Lower lobe of right lung (tissue), 2 donors: Measurements from ENCODE around the gene TXLNB. TPM values are rescaled to one million over a fixed set of nuclear protein-coding genes. Genes with fewer than 3 reads are reported as not detected.

Experiments used
- ATAC-seq, 2 donors: fragments of 200-7000 bp; cut with Tn5 transposase; one replicate each; pipeline ENCODE4 v1.9.1; 2020 to 2022; ENCODE audit warnings: mild to moderate bottlenecking in 2 of 2, moderate library complexity in 2 of 2
- DNase-seq: peaks from one replicate; pipeline ENCODE4 v3.0.0-alpha.2; 2020
- H3K27ac ChIP-seq: fragments of 200-600 bp; one replicate; pipeline ENCODE4 v1.8.0; 2022
- H3K27me3 ChIP-seq: fragments of 200-600 bp; one replicate; pipeline ENCODE4 v1.8.0; 2022; ENCODE audit warnings: low read depth
- H3K36me3 ChIP-seq: fragments of 200-600 bp; one replicate; pipeline ENCODE4 v1.8.0; 2022; ENCODE audit warnings: mild to moderate bottlenecking
- H3K4me1 ChIP-seq: fragments of 200-600 bp; one replicate; pipeline ENCODE4 v1.8.0; 2022
- H3K4me3 ChIP-seq: fragments of 200-600 bp; one replicate; pipeline ENCODE4 v1.8.0; 2022; ENCODE audit warnings: mild to moderate bottlenecking
- H3K9me3 ChIP-seq: fragments of 200-600 bp; one replicate; pipeline ENCODE4 v1.8.0; 2022
- CTCF ChIP-seq: fragments of 200-600 bp; IDR thresholded peaks from one replicate; pipeline ENCODE4 v1.8.0; 2022; ENCODE audit warnings: antibody characterized with exemption, mild to moderate bottlenecking
- intact Hi-C: fragments of 100-400 bp; cut with DNase I; formaldehyde crosslinking; loops from one replicate; pipeline ENCODE4 v1.11.0; 2022
- total RNA-seq: library from RNA; stranded (reverse); fragmentation: NEBNext Ultra II Directional; extraction: Animal tissue kit (Norgen Biotek cat#: 25700); gene quantifications from one replicate; pipeline ENCODE4 v1.2.1, GENCODE V29; 2021
- donor health status: DM: no; HTN: yes; CAD: no; lungs with severe emphysema.

TXLNB gene
- total RNA-seq, 1 donor from 2014 or later, result 1.1 TPM

GRCh38 chr6:139243536-139243935 lies 48.3 kb downstream of the TXLNB start:
- intact Hi-C loops, result no loop called here
- ATAC-seq (no peak), DNase-seq (no peak)

GRCh38 chr6:139242457-139243240 lies 49.1 kb downstream of the TXLNB start:
- H3K27ac ChIP-seq, result no peak overlapping the region
- ATAC-seq (no peak), DNase-seq (no peak)
- peaks cover 10% of the 10 kb centered on the region for H3K4me1 ChIP-seq
- H3K4me3 ChIP-seq, result no peak overlapping the region
- intact Hi-C loops, result no loop called here
- no peaks in the 10 kb centered on the region for H3K9me3 ChIP-seq
- H3K36me3 ChIP-seq, result no peaks in the 10 kb centered on the region
- no peak for TF ChIP-seq CTCF
- no peaks in the 10 kb centered on the region for H3K27me3 ChIP-seq

More at GRCh38 chr6:139243536-139243935, 48.3 kb downstream of the TXLNB start:
- H3K27ac ChIP-seq, result no peak overlapping the region
- H3K27me3 ChIP-seq, result no peaks in the 10 kb centered on the region
- H3K36me3 ChIP-seq, result no peaks in the 10 kb centered on the region
- TF ChIP-seq CTCF, result no peak
- no peak overlapping the region for H3K4me3 ChIP-seq
- peaks cover 10% of the 10 kb centered on the region for H3K4me1 ChIP-seq
- no peaks in the 10 kb centered on the region for H3K9me3 ChIP-seq

- DNase-seq (no peak), ATAC-seq (no peak)
- Histone ChIP-seq H3K4me3 (no peak overlapping the region), H3K27me3 (no peaks in the 10 kb centered on the region), H3K27ac (peak overlapping the region; percentile 14), H3K9me3 (no peaks in the 10 kb centered on the region), H3K36me3 (no peaks in the 10 kb centered on the region), H3K4me1 (peaks cover 10% of the 10 kb centered on the region)
- no peak for TF ChIP-seq CTCF
- intact Hi-C loops, result no loop called here
These were observed 51.4 kb downstream of the TXLNB start for GRCh38 chr6:139240161-139241010.

- no peak for DNase-seq
- H3K27ac ChIP-seq, result no peak overlapping the region
- H3K9me3 ChIP-seq, result peaks cover 5% of the 10 kb centered on the region
- no peaks in the 10 kb centered on the region for H3K27me3 ChIP-seq
- peaks cover 10% of the 10 kb centered on the region for H3K4me1 ChIP-seq
- H3K36me3 ChIP-seq, result no peaks in the 10 kb centered on the region
- TF ChIP-seq CTCF, result no peak
- no peak for ATAC-seq
- H3K4me3 ChIP-seq, result no peak overlapping the region
- intact Hi-C loops, result loop anchor here (10.0 kb wide), 1 partner anchor 126 kb away; no protein-coding TSS in a partner anchor
These were observed 52.7 kb downstream of the TXLNB start for GRCh38 chr6:139239064-139239463.

- Histone ChIP-seq H3K27me3 (no peaks in the 10 kb centered on the region), H3K27ac (no peak overlapping the region), H3K4me3 (no peak overlapping the region), H3K9me3 (peaks cover 5% of the 10 kb centered on the region), H3K4me1 (peaks cover 10% of the 10 kb centered on the region), H3K36me3 (no peaks in the 10 kb centered on the region)
- DNase-seq (no peak), ATAC-seq (no peak)
- no peak for TF ChIP-seq CTCF
- intact Hi-C loops, result loop anchor here (10.0 kb wide), 1 partner anchor 129 kb away; no protein-coding TSS in a partner anchor
These were observed 55.7 kb downstream of the TXLNB start for GRCh38 chr6:139236105-139236504.
